ENCODE results near the gene SPTBN2.

Gene SPTBN2

DNA sequence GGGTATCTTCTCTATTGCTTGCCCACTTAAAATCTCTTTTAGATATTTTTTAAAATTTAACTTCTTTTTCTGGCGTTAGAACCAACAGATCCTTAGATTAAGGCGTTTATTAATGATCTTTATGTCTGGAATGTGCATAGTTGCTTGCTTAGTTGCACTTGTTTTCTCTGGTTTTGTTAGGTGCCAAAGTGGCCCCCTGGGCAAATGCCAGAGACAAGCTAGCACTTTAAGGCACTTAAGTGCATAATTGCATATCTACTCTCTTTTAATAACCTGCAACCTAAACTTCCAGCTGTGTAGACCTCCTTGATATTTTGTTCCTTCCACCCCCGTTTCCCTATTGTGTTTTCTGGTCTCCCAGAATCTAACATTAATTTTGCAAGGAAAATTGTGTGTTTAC lies 87.2 kb downstream of the SPTBN2 start:
- TF ChIP-seq, protein P1, sequence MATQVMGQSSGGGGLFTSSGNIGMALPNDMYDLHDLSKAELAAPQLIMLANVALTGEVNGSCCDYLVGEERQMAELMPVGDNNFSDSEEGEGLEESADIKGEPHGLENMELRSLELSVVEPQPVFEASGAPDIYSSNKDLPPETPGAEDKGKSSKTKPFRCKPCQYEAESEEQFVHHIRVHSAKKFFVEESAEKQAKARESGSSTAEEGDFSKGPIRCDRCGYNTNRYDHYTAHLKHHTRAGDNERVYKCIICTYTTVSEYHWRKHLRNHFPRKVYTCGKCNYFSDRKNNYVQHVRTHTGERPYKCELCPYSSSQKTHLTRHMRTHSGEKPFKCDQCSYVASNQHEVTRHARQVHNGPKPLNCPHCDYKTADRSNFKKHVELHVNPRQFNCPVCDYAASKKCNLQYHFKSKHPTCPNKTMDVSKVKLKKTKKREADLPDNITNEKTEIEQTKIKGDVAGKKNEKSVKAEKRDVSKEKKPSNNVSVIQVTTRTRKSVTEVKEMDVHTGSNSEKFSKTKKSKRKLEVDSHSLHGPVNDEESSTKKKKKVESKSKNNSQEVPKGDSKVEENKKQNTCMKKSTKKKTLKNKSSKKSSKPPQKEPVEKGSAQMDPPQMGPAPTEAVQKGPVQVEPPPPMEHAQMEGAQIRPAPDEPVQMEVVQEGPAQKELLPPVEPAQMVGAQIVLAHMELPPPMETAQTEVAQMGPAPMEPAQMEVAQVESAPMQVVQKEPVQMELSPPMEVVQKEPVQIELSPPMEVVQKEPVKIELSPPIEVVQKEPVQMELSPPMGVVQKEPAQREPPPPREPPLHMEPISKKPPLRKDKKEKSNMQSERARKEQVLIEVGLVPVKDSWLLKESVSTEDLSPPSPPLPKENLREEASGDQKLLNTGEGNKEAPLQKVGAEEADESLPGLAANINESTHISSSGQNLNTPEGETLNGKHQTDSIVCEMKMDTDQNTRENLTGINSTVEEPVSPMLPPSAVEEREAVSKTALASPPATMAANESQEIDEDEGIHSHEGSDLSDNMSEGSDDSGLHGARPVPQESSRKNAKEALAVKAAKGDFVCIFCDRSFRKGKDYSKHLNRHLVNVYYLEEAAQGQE (IDR thresholded peaks at IDR 0.05; ENCODE audit: low read depth), result no peak
- TF ChIP-seq EP300 (IDR thresholded peaks at IDR 0.05; ENCODE audit: borderline replicate concordance) (no peak), ZBTB7A (IDR thresholded peaks at IDR 0.05; ENCODE audit: low read depth) (no peak), FOXM1 (IDR thresholded peaks at IDR 0.05; ENCODE audit: borderline replicate concordance, low read depth) (no peak), RAD21 (IDR thresholded peaks at IDR 0.05; ENCODE audit: low read depth) (no peak), TCF12 (IDR thresholded peaks at IDR 0.05; ENCODE audit: low read depth) (no peak), TAF1 (IDR thresholded peaks at IDR 0.05; ENCODE audit: low read depth) (no peak)

DNA sequence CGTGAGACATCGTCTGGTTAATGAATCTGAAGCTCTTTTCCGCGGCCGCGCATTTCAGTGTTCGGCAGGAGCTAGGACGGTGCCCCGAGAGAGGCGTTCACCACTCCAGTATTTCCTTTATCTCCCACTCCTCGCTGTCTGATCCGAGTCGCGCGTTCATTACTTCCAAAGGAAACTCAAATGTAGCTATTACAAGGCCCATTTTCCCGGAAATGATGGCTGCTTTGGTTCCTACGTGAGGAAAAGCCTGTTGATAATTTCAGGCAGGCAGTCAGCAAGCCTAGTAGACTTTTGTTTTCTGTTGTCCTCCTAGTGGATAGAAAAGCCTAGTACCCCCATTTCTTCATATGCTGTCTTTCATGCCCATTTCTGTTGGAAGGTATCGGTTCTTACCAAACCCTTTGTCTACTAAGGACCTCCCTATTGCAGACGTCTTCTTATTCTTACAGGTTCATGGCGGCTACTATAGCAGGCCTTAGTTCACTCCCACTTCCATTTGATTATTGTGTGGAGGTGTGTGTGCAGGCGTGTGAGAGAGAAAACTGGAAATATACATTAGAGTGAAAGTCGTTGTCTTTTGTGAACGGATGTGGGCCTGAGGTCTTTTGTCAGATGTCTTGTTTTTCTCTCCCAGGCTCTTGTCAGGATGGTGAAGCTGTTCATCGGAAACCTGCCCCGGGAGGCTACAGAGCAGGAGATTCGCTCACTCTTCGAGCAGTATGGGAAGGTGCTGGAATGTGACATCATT lies 89.8 kb downstream of the SPTBN2 start:
- TF ChIP-seq TAF1 (IDR thresholded peaks at IDR 0.05; ENCODE audit: low read depth) (no peak), EP300 (IDR thresholded peaks at IDR 0.05; ENCODE audit: borderline replicate concordance) (no peak), TEAD4 (IDR thresholded peaks at IDR 0.05) (no peak), ZBTB7A (IDR thresholded peaks at IDR 0.05; ENCODE audit: low read depth) (no peak), NFIC (IDR thresholded peaks at IDR 0.05) (no peak), RAD21 (IDR thresholded peaks at IDR 0.05; ENCODE audit: low read depth) (no peak), FOXM1 (IDR thresholded peaks at IDR 0.05; ENCODE audit: borderline replicate concordance, low read depth) (no peak), CEBPB (IDR thresholded peaks at IDR 0.05) (no peak), TCF12 (IDR thresholded peaks at IDR 0.05; ENCODE audit: low read depth) (no peak)
- TF ChIP-seq, protein P2, sequence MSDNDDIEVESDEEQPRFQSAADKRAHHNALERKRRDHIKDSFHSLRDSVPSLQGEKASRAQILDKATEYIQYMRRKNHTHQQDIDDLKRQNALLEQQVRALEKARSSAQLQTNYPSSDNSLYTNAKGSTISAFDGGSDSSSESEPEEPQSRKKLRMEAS (IDR thresholded peaks at IDR 0.05), result no peak

DNA sequence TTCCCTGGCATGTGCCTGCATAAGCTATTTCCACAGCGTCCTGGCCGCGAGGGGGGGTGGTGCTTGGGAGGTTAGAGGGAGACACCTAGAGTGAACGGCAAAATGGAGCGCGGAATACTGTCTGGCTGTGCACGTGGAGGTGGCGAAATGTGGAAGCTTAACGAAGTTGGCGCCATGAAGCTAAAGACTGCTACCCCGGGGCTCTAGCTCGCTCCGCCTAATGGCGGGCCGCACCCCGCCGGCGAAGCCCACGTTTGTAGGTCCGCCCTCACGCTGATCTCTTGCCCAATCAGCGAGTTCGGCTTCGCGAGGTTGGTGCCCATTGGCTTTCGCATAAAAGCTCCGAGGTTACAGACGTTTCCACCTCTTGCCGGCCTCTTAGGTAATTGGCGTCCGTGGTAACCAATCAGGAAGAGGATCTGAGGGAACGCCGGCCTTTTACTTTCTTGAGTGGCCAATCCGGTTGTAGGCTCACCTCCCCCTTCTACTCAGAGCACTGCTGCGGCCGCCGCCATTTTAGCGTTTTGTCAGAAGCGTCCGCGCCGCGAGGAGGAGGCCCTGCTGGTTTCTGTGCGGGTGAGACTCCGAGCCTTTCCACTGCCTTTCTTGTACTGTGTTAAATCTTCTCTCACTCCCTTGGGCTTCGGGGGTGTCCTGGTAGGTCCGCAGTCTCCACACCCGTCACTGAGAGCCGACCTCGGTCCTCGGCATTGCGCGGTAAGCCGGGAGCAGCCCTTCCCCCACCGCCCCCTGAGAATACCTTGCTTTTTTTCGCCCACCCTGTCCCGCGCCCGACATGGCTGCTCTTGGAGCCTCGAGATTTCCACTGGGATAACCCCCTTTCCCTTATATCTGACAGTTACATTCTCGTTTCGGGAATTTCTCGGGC lies 90.6 kb downstream of the SPTBN2 start, which contains the start of gene RBM4:
Gene RBM4, plus strand, starts transcription at position 527 of the 889 bp plus-strand sequence. CDS start 1,009 bp downstream, outside the sequence.
- TF ChIP-seq ZBTB7A (IDR thresholded peaks at IDR 0.05; ENCODE audit: low read depth), result no peak; the same call in 1 of the 2 replicates
- TF ChIP-seq, protein P2 (IDR thresholded peaks at IDR 0.05), result peak; percentile 96
- no peak; the same call in 1 of the 2 replicates for TF ChIP-seq CREB1 (IDR thresholded peaks at IDR 0.05; ENCODE audit: low read depth)
- TF ChIP-seq TAF1 (IDR thresholded peaks at IDR 0.05; ENCODE audit: low read depth), result peak; percentile 79
- no peak for TF ChIP-seq EP300 (IDR thresholded peaks at IDR 0.05; ENCODE audit: borderline replicate concordance)
- no peak for TF ChIP-seq TCF12 (IDR thresholded peaks at IDR 0.05; ENCODE audit: low read depth)
- no peak for TF ChIP-seq TEAD4 (IDR thresholded peaks at IDR 0.05)
- TF ChIP-seq RAD21 (IDR thresholded peaks at IDR 0.05; ENCODE audit: low read depth), result no peak
- TF ChIP-seq NFIC (IDR thresholded peaks at IDR 0.05), result no peak
- TF ChIP-seq, protein P3, sequence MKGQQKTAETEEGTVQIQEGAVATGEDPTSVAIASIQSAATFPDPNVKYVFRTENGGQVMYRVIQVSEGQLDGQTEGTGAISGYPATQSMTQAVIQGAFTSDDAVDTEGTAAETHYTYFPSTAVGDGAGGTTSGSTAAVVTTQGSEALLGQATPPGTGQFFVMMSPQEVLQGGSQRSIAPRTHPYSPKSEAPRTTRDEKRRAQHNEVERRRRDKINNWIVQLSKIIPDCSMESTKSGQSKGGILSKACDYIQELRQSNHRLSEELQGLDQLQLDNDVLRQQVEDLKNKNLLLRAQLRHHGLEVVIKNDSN (IDR thresholded peaks at IDR 0.05), result no peak
- peak; percentile 91 for TF ChIP-seq YY1 (IDR thresholded peaks at IDR 0.05; ENCODE audit: low read depth)
- TF ChIP-seq CEBPB (IDR thresholded peaks at IDR 0.05), result no peak

DNA sequence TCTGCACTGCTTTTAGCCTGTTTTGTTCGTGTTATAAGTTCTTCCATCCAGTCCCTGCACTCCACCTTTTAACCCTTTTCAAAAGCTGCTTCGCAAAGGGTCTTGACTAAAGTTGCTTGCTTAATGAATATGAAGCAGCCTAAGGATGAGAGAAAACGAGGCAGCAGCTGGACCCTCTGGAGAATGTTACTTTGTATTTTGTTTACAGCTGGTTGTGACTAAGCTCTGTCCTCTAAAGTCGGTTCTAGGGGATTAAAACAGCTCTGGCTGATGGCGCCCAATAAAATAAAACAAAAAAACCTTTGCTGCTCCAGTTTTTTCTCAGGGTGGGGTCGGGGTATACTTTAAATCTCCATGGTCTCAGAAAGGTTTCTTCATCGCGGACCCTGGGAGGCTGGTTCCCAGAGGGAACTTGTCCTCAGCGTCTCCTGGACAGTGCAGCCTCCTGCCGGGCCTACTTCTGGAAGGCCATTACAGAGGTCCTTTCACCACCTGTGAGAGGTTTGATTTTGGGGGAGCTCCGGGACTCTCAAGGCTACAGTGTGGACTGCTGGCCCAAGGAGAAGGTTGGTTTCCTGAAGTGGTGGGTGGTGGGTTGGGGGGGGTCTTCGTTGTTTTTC lies 91.3 kb downstream of the SPTBN2 start:
- 0 out of 2 replicates have a peak, but pooled peaks have one; percentile 3 for TF ChIP-seq TCF12 (IDR thresholded peaks at IDR 0.05; ENCODE audit: low read depth)
- TF ChIP-seq CREB1 (IDR thresholded peaks at IDR 0.05; ENCODE audit: low read depth), result no peak
- TF ChIP-seq ZBTB7A (IDR thresholded peaks at IDR 0.05; ENCODE audit: low read depth), result 0 out of 2 replicates have a peak, but pooled peaks have one; percentile 62
- TF ChIP-seq, protein P3 (IDR thresholded peaks at IDR 0.05), result no peak

DNA sequence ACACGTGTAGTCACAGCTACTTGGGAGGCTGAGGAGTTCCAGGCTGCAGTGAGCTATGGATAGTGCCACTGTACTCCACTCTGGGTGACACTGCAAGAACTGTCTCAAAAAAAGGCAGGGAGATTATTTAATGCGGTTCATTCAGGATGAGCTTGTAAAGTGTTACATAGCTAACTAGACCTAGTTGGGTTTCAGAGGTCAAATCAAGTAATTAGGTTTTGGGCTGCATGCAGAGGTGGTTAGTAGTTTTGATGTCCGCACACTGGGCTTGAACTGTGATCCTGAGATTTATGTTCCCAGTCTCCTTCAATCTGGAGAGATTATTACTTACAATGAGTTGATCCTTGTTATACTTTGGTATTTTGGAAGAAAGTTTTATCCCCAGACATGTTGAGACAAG lies 92.6 kb downstream of the SPTBN2 start:
- TF ChIP-seq CREB1 (IDR thresholded peaks at IDR 0.05; ENCODE audit: low read depth) (no peak), ZBTB7A (IDR thresholded peaks at IDR 0.05; ENCODE audit: low read depth) (no peak), EGR1 (IDR thresholded peaks at IDR 0.05) (no peak), RAD21 (IDR thresholded peaks at IDR 0.05; ENCODE audit: low read depth) (no peak), EP300 (IDR thresholded peaks at IDR 0.05; ENCODE audit: borderline replicate concordance) (no peak)

All from Ishikawa (cell line).